ENCODE measurements around the gene EML2. TPM values are rescaled to one million over a fixed set of nuclear protein-coding genes. Genes with fewer than 3 reads are reported as not detected.

The EML2 gene
- total RNA-seq, 1 experiment from 2014 or later, result 45.4 TPM

Other genes starting within 250 kb of the EML2 start
- gene PPP1R13L, start 234.3 kb downstream of the EML2 start, total RNA-seq (2014; rRNA removed; shearing (Covaris generic)), result 5.1 and 5.6 TPM in 2 replicates
- 10.5 and 25.5 TPM in 2 replicates for gene POLR1G, start 232.8 kb downstream of the EML2 start, total RNA-seq (2014; rRNA removed; shearing (Covaris generic))
- 102 and 247 TPM in 2 replicates for gene ERCC1, start 215.5 kb downstream of the EML2 start, total RNA-seq (2014; rRNA removed; shearing (Covaris generic))
- gene FOSB, start 171.4 kb downstream of the EML2 start, total RNA-seq (2014; rRNA removed; shearing (Covaris generic)), result 1.1 TPM in 1 of 2 replicates, not detected in the other
- gene RTN2, start 142.3 kb downstream of the EML2 start, total RNA-seq (2014; rRNA removed; shearing (Covaris generic)), result 5.1 and 7.5 TPM in 2 replicates
- 0.29 TPM in 1 of 2 replicates, not detected in the other for gene PPM1N, start 141.0 kb downstream of the EML2 start, total RNA-seq (2014; rRNA removed; shearing (Covaris generic))
- gene VASP, start 131.9 kb downstream of the EML2 start, total RNA-seq (2014; rRNA removed; shearing (Covaris generic)), result 115 TPM in 2 replicates
- 10.7 and 18.2 TPM in 2 replicates for gene OPA3, start 54.6 kb downstream of the EML2 start, total RNA-seq (2014; rRNA removed; shearing (Covaris generic))
- gene GPR4, start 37.2 kb downstream of the EML2 start, total RNA-seq (2014; rRNA removed; shearing (Covaris generic)), result not detected in 2 replicates
- gene GIPR, start 28.8 kb upstream of the EML2 start, total RNA-seq (2014; rRNA removed; shearing (Covaris generic)), result 0.72 and 2.1 TPM in 2 replicates
- 331 and 402 TPM in 2 replicates for gene SNRPD2, start 52.6 kb upstream of the EML2 start, total RNA-seq (2014; rRNA removed; shearing (Covaris generic))
- gene QPCTL, start 53.3 kb upstream of the EML2 start, total RNA-seq (2014; rRNA removed; shearing (Covaris generic)), result 11.6 and 14.6 TPM in 2 replicates
- 8.3 and 10.7 TPM in 2 replicates for gene FBXO46, start 91.5 kb upstream of the EML2 start, total RNA-seq (2014; rRNA removed; shearing (Covaris generic))
- gene MEIOSIN, start 94.0 kb upstream of the EML2 start, total RNA-seq (2014; rRNA removed; shearing (Covaris generic)), result not detected in 2 replicates
- gene SIX5, start 129.9 kb upstream of the EML2 start, total RNA-seq (2014; rRNA removed; shearing (Covaris generic)), result 9.1 and 10.2 TPM in 2 replicates
- 7.4 and 10.6 TPM in 2 replicates for gene DMPK, start 143.1 kb upstream of the EML2 start, total RNA-seq (2014; rRNA removed; shearing (Covaris generic))
- 17.6 and 35.4 TPM in 2 replicates for gene DMWD, start 153.4 kb upstream of the EML2 start, total RNA-seq (2014; rRNA removed; shearing (Covaris generic))
- not detected in 2 replicates for gene RSPH6A, start 175.9 kb upstream of the EML2 start, total RNA-seq (2014; rRNA removed; shearing (Covaris generic))
- gene SYMPK, start 223.8 kb upstream of the EML2 start, total RNA-seq (2014; rRNA removed; shearing (Covaris generic)), result 32.4 and 55.0 TPM in 2 replicates
- not detected in 2 replicates for gene FOXA3, start 224.9 kb upstream of the EML2 start, total RNA-seq (2014; rRNA removed; shearing (Covaris generic))
- gene IRF2BP1, start 246.7 kb upstream of the EML2 start, total RNA-seq (2014; rRNA removed; shearing (Covaris generic)), result 42.9 and 50.1 TPM in 2 replicates

Data from SJSA1 (cell line).